H9 (cell line): ENCODE measurements around the gene NOL9. TPM values are rescaled to one million over a fixed set of nuclear protein-coding genes. Genes with fewer than 3 reads are reported as not detected.

ENCODE experiments used
- DNase-seq: peaks from one replicate; pipeline ENCODE4 v3.0.0-alpha.2; 2017
- H2AFZ ChIP-seq: one replicate; pipeline ENCODE4 v1.6.1; 2013; ENCODE audit warnings: mild to moderate bottlenecking, low read length, control low read depth, moderate library complexity
- H2AK5ac ChIP-seq: 2 replicates; pipeline ENCODE4 v1.6.1; 2013; ENCODE audit warnings: low read length, control low read depth, mixed read lengths; ENCODE audit not compliant: insufficient read length
- H2BK120ac ChIP-seq: one replicate; pipeline ENCODE4 v1.6.1; 2013; ENCODE audit warnings: low read depth, mild to moderate bottlenecking, low read length, control low read depth, inconsistent platforms; ENCODE audit not compliant: poor library complexity, severe bottlenecking
- H2BK12ac ChIP-seq: 2 replicates; pipeline ENCODE4 v1.6.1; 2013; ENCODE audit warnings: low read length, control low read depth, mixed read lengths, low read depth; ENCODE audit not compliant: insufficient read length
- H2BK15ac ChIP-seq: 2 replicates; pipeline ENCODE4 v1.6.1; 2013; ENCODE audit warnings: low read depth, low read length, control low read depth
- H2BK20ac ChIP-seq: one replicate; pipeline ENCODE4 v1.6.1; 2013; ENCODE audit warnings: low read depth, mild to moderate bottlenecking, low read length, control low read depth, inconsistent platforms; ENCODE audit not compliant: poor library complexity, severe bottlenecking
- H2BK5ac ChIP-seq: 2 replicates; pipeline ENCODE4 v1.6.1; 2013; ENCODE audit warnings: low read length, control low read depth, mixed read lengths; ENCODE audit not compliant: insufficient read length
- H3K14ac ChIP-seq: 2 replicates; pipeline ENCODE4 v1.6.1; 2013; ENCODE audit warnings: low read length, control low read depth; ENCODE audit not compliant: insufficient read depth
- H3K18ac ChIP-seq: 2 replicates; pipeline ENCODE4 v1.6.1; 2013; ENCODE audit warnings: low read depth, mild to moderate bottlenecking, mixed read lengths, low read length, control low read depth; ENCODE audit not compliant: insufficient read length
- H3K23ac ChIP-seq: 2 replicates; pipeline ENCODE4 v1.6.1; 2013; ENCODE audit warnings: low read length, control low read depth, mixed read lengths, low read depth; ENCODE audit not compliant: insufficient read length
- H3K23me2 ChIP-seq: 2 replicates; pipeline ENCODE4 v1.6.1; 2013; ENCODE audit warnings: low read depth, mild to moderate bottlenecking, mixed read lengths, low read length, control low read depth; ENCODE audit not compliant: insufficient read length, poor library complexity, severe bottlenecking
- H3K27ac ChIP-seq: 2 replicates; pipeline ENCODE4 v1.5.1; 2013; ENCODE audit warnings: low read length, control low read depth, mixed read lengths, low read depth; ENCODE audit not compliant: insufficient read length
- H3K27me3 ChIP-seq: 2 replicates; pipeline ENCODE4 v1.6.1; 2013; ENCODE audit warnings: low read length, control low read depth, inconsistent platforms; ENCODE audit not compliant: insufficient read depth
- H3K4ac ChIP-seq: 2 replicates; pipeline ENCODE4 v1.6.1; 2013; ENCODE audit warnings: low read depth, mild to moderate bottlenecking, control low read depth, inconsistent platforms, low read length, moderate library complexity
- H3K4me1 ChIP-seq: 2 replicates; pipeline ENCODE4 v1.6.1; 2013; ENCODE audit warnings: low read length, control low read depth, inconsistent platforms; ENCODE audit not compliant: insufficient read depth
- H3K4me2 ChIP-seq: 2 replicates; pipeline ENCODE4 v1.6.1; 2013; ENCODE audit warnings: low read length, control low read depth, mixed read lengths; ENCODE audit not compliant: insufficient read length, insufficient read depth
- H3K56ac ChIP-seq: 2 replicates; pipeline ENCODE4 v1.6.1; 2013; ENCODE audit warnings: low read depth, mild to moderate bottlenecking, mixed read lengths, low read length, control low read depth; ENCODE audit not compliant: insufficient read length
- H3K79me1 ChIP-seq: 2 replicates; pipeline ENCODE4 v1.6.1; 2013; ENCODE audit warnings: low read depth, mild to moderate bottlenecking, moderate library complexity, low read length, control low read depth, inconsistent platforms; ENCODE audit not compliant: insufficient read depth, poor library complexity, severe bottlenecking
- H3K79me2 ChIP-seq: 2 replicates; pipeline ENCODE4 v1.6.1; 2013; ENCODE audit warnings: low read length, control low read depth, inconsistent platforms; ENCODE audit not compliant: insufficient read depth
- H3K9ac ChIP-seq: 2 replicates; pipeline ENCODE4 v1.6.1; 2013; ENCODE audit warnings: low read length, control low read depth, mixed read lengths; ENCODE audit not compliant: insufficient read length; ENCODE audit errors: extremely low read depth
- H3K9me3 ChIP-seq: one replicate; pipeline ENCODE4 v1.6.1; 2013; ENCODE audit warnings: low read depth, low read length, inconsistent platforms; ENCODE audit not compliant: control insufficient read depth
- H3T11ph ChIP-seq: one replicate; pipeline ENCODE4 v1.6.1; 2013; ENCODE audit warnings: mild to moderate bottlenecking, low read length, control low read depth, inconsistent platforms
- H4K20me1 ChIP-seq: one replicate; pipeline ENCODE4 v1.6.1; 2013; ENCODE audit not compliant: control insufficient read depth, insufficient read length, insufficient read depth
- H4K5ac ChIP-seq: 2 replicates; pipeline ENCODE4 v1.6.1; 2013; ENCODE audit warnings: low read depth, mild to moderate bottlenecking, mixed read lengths, low read length, control low read depth; ENCODE audit not compliant: insufficient read length
- H4K8ac ChIP-seq: replicated peaks from 2 replicates; pipeline ENCODE4 v1.6.1; 2013; ENCODE audit warnings: low read length, control low read depth, mixed read lengths, low read depth; ENCODE audit not compliant: insufficient read length
- H4K91ac ChIP-seq: 2 replicates; pipeline ENCODE4 v1.6.1; 2013; ENCODE audit warnings: low read depth, mild to moderate bottlenecking, moderate library complexity, mixed read lengths, low read length, control low read depth; ENCODE audit not compliant: insufficient read length
- H3K27ac Mint-ChIP-seq, 3 experiments: 2 replicates in 2 of 3; 3 replicates in 1 of 3; pipeline ENCODE4 v1.8.0; 2020 to 2021; ENCODE audit warnings: mixed read lengths in 3 of 3, mild to moderate bottlenecking in 1 of 3, moderate library complexity in 1 of 3
- H3K27me3 Mint-ChIP-seq: 2 replicates; pipeline ENCODE4 v1.8.0; 2021; ENCODE audit warnings: low read depth, mild to moderate bottlenecking, moderate library complexity, mixed read lengths
- H3K36me3 Mint-ChIP-seq, 3 experiments: 2 replicates in 2 of 3; 3 replicates in 1 of 3; pipeline ENCODE4 v1.8.0; 2020 to 2021; ENCODE audit warnings: low read depth in 3 of 3, mixed read lengths in 3 of 3; ENCODE audit not compliant: insufficient read depth in 1 of 3
- H3K4me1 Mint-ChIP-seq, 2 experiments: 2 replicates each; pipeline ENCODE4 v1.8.0; 2020; ENCODE audit warnings: mixed read lengths in 2 of 2
- H3K4me3 Mint-ChIP-seq, 2 experiments: 2 replicates in 1 of 2; 3 replicates in 1 of 2; pipeline ENCODE4 v1.8.0; 2020 to 2021; ENCODE audit warnings: mild to moderate bottlenecking in 2 of 2, mixed read lengths in 2 of 2, moderate library complexity in 1 of 2
- H3K9me3 Mint-ChIP-seq, 2 experiments: 2 replicates in 1 of 2; 3 replicates in 1 of 2; pipeline ENCODE4 v1.8.0; 2020; ENCODE audit warnings: mild to moderate bottlenecking in 2 of 2, mixed read lengths in 2 of 2, moderate library complexity in 1 of 2
- CTCF ChIP-seq: fragments of 200-600 bp; sonication (generic); conservative IDR thresholded peaks from 3 replicates; pipeline ENCODE4 v1.8.0; 2021; ENCODE audit warnings: antibody characterized with exemption, mild to moderate bottlenecking
- WGBS: extraction: QIAGEN DNeasy Blood & Tissue Kit; methylation state at CpG from one replicate; pipeline ENCODE4 v1.1.7; 2013; ENCODE audit warnings: missing lambda C conversion rate, low lambda C conversion rate, mixed read lengths; ENCODE audit not compliant: insufficient read length; ENCODE audit errors: extremely low coverage; 5-methylcytosine and 5-hydroxymethylcytosine counted together
- total RNA-seq: library from RNA; stranded (reverse); gene quantifications from 2 replicates; pipeline ENCODE4 v1.2.1, GENCODE V29; 2021

NOL9 gene
- total RNA-seq, 1 experiment from 2014 or later = 50.4 TPM

- H4K20me1 ChIP-seq = no peaks in the 10 kb centered on the region
- no peak overlapping the region for H4K5ac ChIP-seq
- H3K18ac ChIP-seq = no peak overlapping the region
- H3K56ac ChIP-seq = no peak overlapping the region
- no peak for DNase-seq
- H4K8ac ChIP-seq = no peak overlapping the region
- no peak overlapping the region for H3T11ph ChIP-seq
- Mint-ChIP-seq H3K27me3 (no peaks in the 10 kb centered on the region), H3K36me3 (no peaks in the 10 kb centered on the region), H3K9me3 (no peaks in the 10 kb centered on the region), H3K4me1 (peaks cover 16 to 19% of the 10 kb centered on the region in 2 experiments), H3K27ac (no peak overlapping the region), H3K4me3 (no peak overlapping the region)
- no peak overlapping the region for H2AK5ac ChIP-seq
- no peak overlapping the region for H3K4ac ChIP-seq
- no peak overlapping the region for H2BK5ac ChIP-seq
- no peak overlapping the region for H3K27ac ChIP-seq
- H3K4me1 ChIP-seq = no peaks in the 10 kb centered on the region
- no peak overlapping the region for H2AFZ ChIP-seq
- H2BK20ac ChIP-seq = no peak overlapping the region
- H3K79me1 ChIP-seq = no peaks in the 10 kb centered on the region
- H4K91ac ChIP-seq = no peak overlapping the region
- no peak overlapping the region for H2BK120ac ChIP-seq
- WGBS = no CpG with 5 or more reads among the region's 4 CpGs
- no peaks in the 10 kb centered on the region for H3K9me3 ChIP-seq
- H3K23me2 ChIP-seq = no peaks in the 10 kb centered on the region
- H3K9ac ChIP-seq = no peak overlapping the region
- H2BK15ac ChIP-seq = no peak overlapping the region
- no peak overlapping the region for H2BK12ac ChIP-seq
- H3K23ac ChIP-seq = no peak overlapping the region
- no peak overlapping the region for H3K14ac ChIP-seq
- no peaks in the 10 kb centered on the region for H3K79me2 ChIP-seq
- TF ChIP-seq CTCF = no peak
- H3K27me3 ChIP-seq = no peaks in the 10 kb centered on the region
- H3K4me2 ChIP-seq = no peak overlapping the region
Observed at GRCh38 chr1:6515771-6516170, 38.5 kb downstream of the NOL9 start.
